GM19467 (cell line): ENCODE data around the gene CYP2E1.
"Not testable (repeated sequence)": the region's sequence is repeated elsewhere in the genome, so short reads cannot be mapped to it uniquely, and the experiment has no call there.

Experiments
- ATAC-seq: cut with Tn5 transposase; IDR thresholded peaks from one replicate; pipeline ENCODE4 v1.9.1; 2021; ENCODE audit warnings: mild to moderate bottlenecking, moderate library complexity; ENCODE audit not compliant: unreplicated experiment

The CYP2E1 gene

GRCh38 chr10:133568831-133569527 is 41.8 kb downstream of the CYP2E1 start:
- not testable (repeated sequence) for ATAC-seq

- not testable (repeated sequence) for ATAC-seq
Measured at GRCh38 chr10:133569801-133570200, 42.6 kb downstream of the CYP2E1 start.

GRCh38 chr10:133572055-133572454 is 44.9 kb downstream of the CYP2E1 start:
- not testable (repeated sequence) for ATAC-seq

GRCh38 chr10:133573460-133573859 is 46.3 kb downstream of the CYP2E1 start:
- not testable (repeated sequence) for ATAC-seq

- ATAC-seq: not testable (repeated sequence)
Measured at GRCh38 chr10:133577037-133577436, 49.9 kb downstream of the CYP2E1 start.
